Measurements from ENCODE around the gene CTDSP1.

Gene CTDSP1

GRCh38 chr2:218384975-218385374, 14.7 kb upstream of the CTDSP1 start:
- Histone ChIP-seq H3K4me3 (ENCODE audit: low read length) (no peak overlapping the region), H3K36me3 (ENCODE audit: control insufficient read depth, insufficient read depth, low read length, severe bottlenecking) (no peaks in the 10 kb centered on the region), H3K9ac (ENCODE audit: low read length) (no peak overlapping the region), H3K4me1 (ENCODE audit: control insufficient read depth, insufficient read depth, low read length) (no peaks in the 10 kb centered on the region), H3K9me3 (ENCODE audit: control insufficient read depth, low read length) (no peaks in the 10 kb centered on the region), H3K27me3 (replicated peaks; ENCODE audit: control insufficient read depth, insufficient read depth, low read length) (peaks cover 35% of the 10 kb centered on the region)
- no peak for DNase-seq (ENCODE audit: low read depth)

- H3K4me1 ChIP-seq (ENCODE audit: control insufficient read depth, insufficient read depth, low read length), result no peaks in the 10 kb centered on the region
- H3K27me3 ChIP-seq (replicated peaks; ENCODE audit: control insufficient read depth, insufficient read depth, low read length), result peaks cover 32% of the 10 kb centered on the region
- DNase-seq (ENCODE audit: low read depth), result no peak
- no peak overlapping the region for H3K9ac ChIP-seq (ENCODE audit: low read length)
- no peak overlapping the region for H3K4me3 ChIP-seq (ENCODE audit: low read length)
- H3K9me3 ChIP-seq (ENCODE audit: control insufficient read depth, low read length), result no peaks in the 10 kb centered on the region
- H3K36me3 ChIP-seq (ENCODE audit: control insufficient read depth, insufficient read depth, low read length, severe bottlenecking), result no peaks in the 10 kb centered on the region
Observed at GRCh38 chr2:218386505-218387368, 12.9 kb upstream of the CTDSP1 start.

GRCh38 chr2:218387369-218388194, 12.1 kb upstream of the CTDSP1 start:
- no peak overlapping the region for H3K4me3 ChIP-seq (ENCODE audit: low read length)
- no peaks in the 10 kb centered on the region for H3K36me3 ChIP-seq (ENCODE audit: control insufficient read depth, insufficient read depth, low read length, severe bottlenecking)
- no peaks in the 10 kb centered on the region for H3K9me3 ChIP-seq (ENCODE audit: control insufficient read depth, low read length)
- DNase-seq (ENCODE audit: low read depth), result peak; percentile 36
- no peak overlapping the region for H3K9ac ChIP-seq (ENCODE audit: low read length)
- H3K27me3 ChIP-seq (replicated peaks; ENCODE audit: control insufficient read depth, insufficient read depth, low read length), result peaks cover 23% of the 10 kb centered on the region
- no peaks in the 10 kb centered on the region for H3K4me1 ChIP-seq (ENCODE audit: control insufficient read depth, insufficient read depth, low read length)

- Histone ChIP-seq H3K9me3 (ENCODE audit: control insufficient read depth, low read length) (no peaks in the 10 kb centered on the region), H3K4me3 (ENCODE audit: low read length) (no peak overlapping the region), H3K4me1 (ENCODE audit: control insufficient read depth, insufficient read depth, low read length) (no peaks in the 10 kb centered on the region), H3K36me3 (ENCODE audit: control insufficient read depth, insufficient read depth, low read length, severe bottlenecking) (no peaks in the 10 kb centered on the region), H3K27me3 (replicated peaks; ENCODE audit: control insufficient read depth, insufficient read depth, low read length) (peaks cover 17% of the 10 kb centered on the region), H3K9ac (ENCODE audit: low read length) (no peak overlapping the region)
- no peak for DNase-seq (ENCODE audit: low read depth)
Observed at GRCh38 chr2:218389333-218390150, 10.1 kb upstream of the CTDSP1 start.

GRCh38 chr2:218391202-218391601, 8.5 kb upstream of the CTDSP1 start:
- H3K36me3 ChIP-seq (ENCODE audit: control insufficient read depth, insufficient read depth, low read length, severe bottlenecking), result no peaks in the 10 kb centered on the region
- peaks cover 15% of the 10 kb centered on the region for H3K27me3 ChIP-seq (replicated peaks; ENCODE audit: control insufficient read depth, insufficient read depth, low read length)
- no peaks in the 10 kb centered on the region for H3K9me3 ChIP-seq (ENCODE audit: control insufficient read depth, low read length)
- H3K4me1 ChIP-seq (ENCODE audit: control insufficient read depth, insufficient read depth, low read length), result no peaks in the 10 kb centered on the region
- no peak for DNase-seq (ENCODE audit: low read depth)
- no peak overlapping the region for H3K9ac ChIP-seq (ENCODE audit: low read length)
- H3K4me3 ChIP-seq (ENCODE audit: low read length), result no peak overlapping the region

- no peak overlapping the region for H3K9ac ChIP-seq (ENCODE audit: low read length)
- H3K9me3 ChIP-seq (ENCODE audit: control insufficient read depth, low read length), result no peaks in the 10 kb centered on the region
- H3K4me1 ChIP-seq (ENCODE audit: control insufficient read depth, insufficient read depth, low read length), result peaks cover 6% of the 10 kb centered on the region
- H3K4me3 ChIP-seq (ENCODE audit: low read length), result no peak overlapping the region
- H3K27me3 ChIP-seq (replicated peaks; ENCODE audit: control insufficient read depth, insufficient read depth, low read length), result peaks cover 5% of the 10 kb centered on the region
- no peak for DNase-seq (ENCODE audit: low read depth)
- no peaks in the 10 kb centered on the region for H3K36me3 ChIP-seq (ENCODE audit: control insufficient read depth, insufficient read depth, low read length, severe bottlenecking)
Observed at GRCh38 chr2:218392459-218392858, 7.2 kb upstream of the CTDSP1 start.

GRCh38 chr2:218392891-218393462, 6.7 kb upstream of the CTDSP1 start:
- H3K27me3 ChIP-seq (replicated peaks; ENCODE audit: control insufficient read depth, insufficient read depth, low read length), result no peaks in the 10 kb centered on the region
- no peak overlapping the region for H3K4me3 ChIP-seq (ENCODE audit: low read length)
- no peaks in the 10 kb centered on the region for H3K36me3 ChIP-seq (ENCODE audit: control insufficient read depth, insufficient read depth, low read length, severe bottlenecking)
- no peak overlapping the region for H3K9ac ChIP-seq (ENCODE audit: low read length)
- H3K9me3 ChIP-seq (ENCODE audit: control insufficient read depth, low read length), result no peaks in the 10 kb centered on the region
- H3K4me1 ChIP-seq (ENCODE audit: control insufficient read depth, insufficient read depth, low read length), result peaks cover 11% of the 10 kb centered on the region
- no peak for DNase-seq (ENCODE audit: low read depth)

- Histone ChIP-seq H3K9me3 (ENCODE audit: control insufficient read depth, low read length) (no peaks in the 10 kb centered on the region), H3K4me3 (ENCODE audit: low read length) (no peak overlapping the region), H3K36me3 (ENCODE audit: control insufficient read depth, insufficient read depth, low read length, severe bottlenecking) (no peaks in the 10 kb centered on the region), H3K27me3 (replicated peaks; ENCODE audit: control insufficient read depth, insufficient read depth, low read length) (no peaks in the 10 kb centered on the region), H3K4me1 (ENCODE audit: control insufficient read depth, insufficient read depth, low read length) (peaks cover 15% of the 10 kb centered on the region), H3K9ac (ENCODE audit: low read length) (no peak overlapping the region)
- no peak for DNase-seq (ENCODE audit: low read depth)
Observed at GRCh38 chr2:218393750-218394290, 5.8 kb upstream of the CTDSP1 start.

GRCh38 chr2:218394298-218395089, 5.2 kb upstream of the CTDSP1 start:
- H3K9me3 ChIP-seq (ENCODE audit: control insufficient read depth, low read length), result no peaks in the 10 kb centered on the region
- no peak overlapping the region for H3K9ac ChIP-seq (ENCODE audit: low read length)

GRCh38 chr2:218395090-218395444, 4.6 kb upstream of the CTDSP1 start:
- Histone ChIP-seq H3K4me1 (ENCODE audit: control insufficient read depth, insufficient read depth, low read length) (peaks cover 15% of the 10 kb centered on the region), H3K27me3 (replicated peaks; ENCODE audit: control insufficient read depth, insufficient read depth, low read length) (no peaks in the 10 kb centered on the region), H3K4me3 (ENCODE audit: low read length) (no peak overlapping the region), H3K36me3 (ENCODE audit: control insufficient read depth, insufficient read depth, low read length, severe bottlenecking) (no peaks in the 10 kb centered on the region), H3K9ac (ENCODE audit: low read length) (no peak overlapping the region), H3K9me3 (ENCODE audit: control insufficient read depth, low read length) (no peaks in the 10 kb centered on the region)
- DNase-seq (ENCODE audit: low read depth), result no peak

More at GRCh38 chr2:218394298-218395089, 5.2 kb upstream of the CTDSP1 start:
- Histone ChIP-seq H3K4me3 (ENCODE audit: low read length) (no peak overlapping the region), H3K27me3 (replicated peaks; ENCODE audit: control insufficient read depth, insufficient read depth, low read length) (no peaks in the 10 kb centered on the region), H3K36me3 (ENCODE audit: control insufficient read depth, insufficient read depth, low read length, severe bottlenecking) (no peaks in the 10 kb centered on the region), H3K4me1 (ENCODE audit: control insufficient read depth, insufficient read depth, low read length) (peaks cover 15% of the 10 kb centered on the region)
- DNase-seq (ENCODE audit: low read depth), result no peak

Measured in adipocyte (in vitro differentiated cells).